ENCODE data around the gene CLEC2D. TPM values are rescaled to one million over a fixed set of nuclear protein-coding genes. Genes with fewer than 3 reads are reported as not detected.

Gene CLEC2D
- total and polyA plus RNA-seq, 10 of the 15 experiments (the other 5 are each of a cell fraction or from before 2014, with no cell fraction given) = 4.6 to 29.8 (median 16.0) TPM

- TF ChIP-seq NFXL1 (IDR thresholded peaks at IDR 0.05; ENCODE audit: borderline replicate concordance) = no peak
- TF ChIP-seq FOXM1 (IDR thresholded peaks at IDR 0.05; ENCODE audit: low read depth, low read length) = no peak
- peak; percentile 7; the same call in 1 of the 3 replicates for TF ChIP-seq POU2F2 (IDR thresholded peaks at IDR 0.05; ENCODE audit: borderline replicate concordance, low read depth, low read length)
- peak; percentile 52 for TF ChIP-seq MEF2B (IDR thresholded peaks at IDR 0.05; ENCODE audit: partially characterized antibody, poor library complexity, severe bottlenecking)
- no peak for TF ChIP-seq GABPA (IDR thresholded peaks at IDR 0.05; ENCODE audit: low read depth)
- TF ChIP-seq NRF1 (conservative IDR thresholded peaks at IDR 0.05; ENCODE audit: low read depth, low read length) = no peak
- no peak for TF ChIP-seq ZNF24 (IDR thresholded peaks at IDR 0.05)
- no peak; a peak in 1 of 4 replicates for TF ChIP-seq BHLHE40 (IDR thresholded peaks at IDR 0.05; ENCODE audit: borderline replicate concordance in 1 of 2, low read depth in 2 of 2, low read length in 1 of 2)
- 0 out of 2 replicates have a peak, but pooled peaks have one; percentile 11 for TF ChIP-seq SMAD5 (IDR thresholded peaks at IDR 0.05; ENCODE audit: low read depth)
- no peak for TF ChIP-seq TCF7 (IDR thresholded peaks at IDR 0.05; ENCODE audit: borderline replicate concordance)
- TF ChIP-seq EP300 (IDR thresholded peaks at IDR 0.05; ENCODE audit: borderline replicate concordance in 1 of 2, control insufficient read depth in 1 of 2, low read depth in 2 of 2, low read length in 2 of 2) = peak in 1 of 2 experiments; percentile 7; a peak in 1 of 4 replicates
These were observed 20.0 kb upstream of the CLEC2D start (continued) for GRCh38 chr12:9649532-9649940.

GRCh38 chr12:9650151-9650576 lies 19.3 kb upstream of the CLEC2D start:
- in situ Hi-C loops (cut with MboI) (loop anchor here (25.0 kb wide), 1 partner anchor 1013 kb away; no protein-coding TSS in a partner anchor), intact Hi-C loops (cut with micrococcal nuclease; ENCODE audit: unreplicated experiment) (loop anchor here (2.0 kb wide), 1 partner anchor 63 kb away; no protein-coding TSS in a partner anchor)
- Histone ChIP-seq H3K9ac (ENCODE audit: control insufficient read depth, insufficient read depth, low read length) (peak overlapping the region; percentile 73), H3K27me3 (replicated peaks in 1 of 2; ENCODE audit: control insufficient read depth in 2 of 2, insufficient read depth in 2 of 2, low read length in 1 of 2) (no peaks in the 10 kb centered on the region), H3K79me2 (ENCODE audit: control insufficient read depth, insufficient read depth, low read length) (peaks cover 36% of the 10 kb centered on the region), H3K4me3 (peak overlapping the region; percentile 79), H3K36me3 (ENCODE audit: control insufficient read depth in 2 of 2, insufficient read depth in 2 of 2, low read length in 1 of 2) (peaks cover 0 to 10% of the 10 kb centered on the region in 2 experiments; a peak in 2 of 4 replicates), H3K27ac (ENCODE audit: control insufficient read depth, insufficient read depth) (peak overlapping the region; percentile 81), H2AFZ (ENCODE audit: control insufficient read depth, low read depth, low read length) (no peak overlapping the region), H4K20me1 (ENCODE audit: control insufficient read depth, insufficient read depth) (no peaks in the 10 kb centered on the region), H3K9me3 (replicated peaks; ENCODE audit: control insufficient read depth, insufficient read depth, low read length) (no peaks in the 10 kb centered on the region; the same call in 2 of the 3 replicates), H3K4me1 (ENCODE audit: control insufficient read depth, insufficient read depth, low read length) (peaks cover 14% of the 10 kb centered on the region), H3K4me2 (ENCODE audit: control insufficient read depth, insufficient read depth) (peak overlapping the region; percentile 97)
- CTCF ChIA-PET = interaction anchor here (0.6 to 1.0 kb wide), 4 partner anchors 58 to 1412 kb away, joined by 3 to 4 read pairs (median 3); no protein-coding TSS in a partner anchor
- FAIRE-seq (no peak), DNase-seq (ENCODE audit: low read depth, low spot score) (no peak), ATAC-seq (no peak)
- 0% methylated on average over 4 of the region's 4 CpGs for WGBS (ENCODE audit: insufficient coverage, insufficient replicate concordance, low lambda C conversion rate, missing lambda C conversion rate)
- no peak for TF ChIP-seq MYB (IDR thresholded peaks at IDR 0.05; ENCODE audit: borderline replicate concordance, low read depth, low read length)
- TF ChIP-seq POLR2AphosphoS5 (IDR thresholded peaks at IDR 0.05; ENCODE audit: low read length) = no peak; the same call in 1 of the 2 replicates
- TF ChIP-seq MTA3 (IDR thresholded peaks at IDR 0.05; ENCODE audit: borderline replicate concordance, low read length) = peak; percentile 24; the same call in 1 of the 2 replicates
- TF ChIP-seq POLR2A (IDR thresholded peaks at IDR 0.05; ENCODE audit: low read depth, low read length) = peak; percentile 8; the same call in 1 of the 2 replicates
- no peak for TF ChIP-seq ATF7 (IDR thresholded peaks at IDR 0.05; ENCODE audit: low read depth)
- 0 out of 2 replicates have a peak, but pooled peaks have one; percentile 34 for TF ChIP-seq ZBTB40 (IDR thresholded peaks at IDR 0.05; ENCODE audit: borderline replicate concordance)
- TF ChIP-seq HDGF (IDR thresholded peaks at IDR 0.05) = no peak
- RAD21 ChIA-PET (ENCODE audit: unreplicated experiment) = interaction anchor here (0.8 to 0.9 kb wide), 2 partner anchors 19 to 32 kb away, joined by 3 read pairs; partner anchors contain the start of gene CLEC2D
- TSS peak; percentile 85 for BruUV-seq (replicated peaks)
- POLR2A ChIA-PET = no interaction called here
- SMC1A ChIA-PET (ENCODE audit: uncharacterized antibody, unreplicated experiment) = interaction anchor here (1.0 to 2.2 kb wide), 2 partner anchors 19 to 57 kb away, joined by 3 to 8 read pairs; partner anchors contain the start of gene CLEC2D

All from GM12878 (cell line).